Activated CD8-positive, alpha-beta T cell treated with anti-CD3 and anti-CD28 coated beads for 36 hours (primary cell): Measurements from ENCODE around the gene ENPP6. TPM values are rescaled to one million over a fixed set of nuclear protein-coding genes. Genes with fewer than 3 reads are reported as not detected.

Experiments used
- ATAC-seq: fragments of 200-7000 bp; cut with Tn5 transposase; one replicate; pipeline ENCODE4 v1.10.0; 2021; ENCODE audit warnings: mild to moderate bottlenecking, moderate library complexity
- CTCF ChIA-PET: fragments of 350-600 bp; sonication (Branson Sonifier 250); formaldehyde crosslinking; loops from one replicate; lab custom pipeline; 2021; ENCODE audit warnings: antibody characterized with exemption; lab: Charles Lee
- POLR2A ChIA-PET: fragments of 350-600 bp; sonication (Branson Sonifier 250); formaldehyde crosslinking; loops from one replicate; lab custom pipeline; 2021; ENCODE audit warnings: antibody characterized with exemption; lab: Charles Lee
- DNase-seq: peaks from one replicate; pipeline ENCODE4 v3.0.0-alpha.2; 2020
- H3K27ac Mint-ChIP-seq: one replicate; pipeline ENCODE4 v1.8.0; 2021; ENCODE audit warnings: mild to moderate bottlenecking, mixed read lengths
- H3K27me3 Mint-ChIP-seq: one replicate; pipeline ENCODE4 v1.8.0; 2021; ENCODE audit warnings: mixed read lengths
- H3K36me3 Mint-ChIP-seq: one replicate; pipeline ENCODE4 v1.8.0; 2021; ENCODE audit warnings: low read depth, mixed read lengths
- H3K4me1 Mint-ChIP-seq: one replicate; pipeline ENCODE4 v1.8.0; 2021; ENCODE audit warnings: low read depth, mixed read lengths
- H3K4me3 Mint-ChIP-seq: one replicate; pipeline ENCODE4 v1.8.0; 2021; ENCODE audit warnings: mild to moderate bottlenecking, moderate library complexity, mixed read lengths
- H3K9me3 Mint-ChIP-seq: one replicate; pipeline ENCODE4 v1.8.0; 2021; ENCODE audit warnings: mixed read lengths
- intact Hi-C: fragments of 100-400 bp; cut with micrococcal nuclease; formaldehyde crosslinking; loops from one replicate; pipeline ENCODE4 v1.10.0; 2022
- total RNA-seq, 2 experiments: library from RNA; stranded (reverse); gene quantifications; one replicate each; pipeline ENCODE4 v1.2.3, GENCODE V29; 2021
- TF ChIP-seq, protein P1 (sequence below): fragments of 200-600 bp; IDR thresholded peaks from one replicate; pipeline ENCODE4 v1.8.0; 2022; ENCODE audit warnings: antibody characterized with exemption, mild to moderate bottlenecking

The ENPP6 gene
- total RNA-seq, 2 experiments from 2014 or later = 0.27 to 0.40 TPM

GRCh38 chr4:184157322-184157721, 60.4 kb downstream of the ENPP6 start:
- H3K27ac Mint-ChIP-seq = no peak overlapping the region
- no peaks in the 10 kb centered on the region for H3K9me3 Mint-ChIP-seq
- ATAC-seq = no peak
- TF ChIP-seq, protein P1, sequence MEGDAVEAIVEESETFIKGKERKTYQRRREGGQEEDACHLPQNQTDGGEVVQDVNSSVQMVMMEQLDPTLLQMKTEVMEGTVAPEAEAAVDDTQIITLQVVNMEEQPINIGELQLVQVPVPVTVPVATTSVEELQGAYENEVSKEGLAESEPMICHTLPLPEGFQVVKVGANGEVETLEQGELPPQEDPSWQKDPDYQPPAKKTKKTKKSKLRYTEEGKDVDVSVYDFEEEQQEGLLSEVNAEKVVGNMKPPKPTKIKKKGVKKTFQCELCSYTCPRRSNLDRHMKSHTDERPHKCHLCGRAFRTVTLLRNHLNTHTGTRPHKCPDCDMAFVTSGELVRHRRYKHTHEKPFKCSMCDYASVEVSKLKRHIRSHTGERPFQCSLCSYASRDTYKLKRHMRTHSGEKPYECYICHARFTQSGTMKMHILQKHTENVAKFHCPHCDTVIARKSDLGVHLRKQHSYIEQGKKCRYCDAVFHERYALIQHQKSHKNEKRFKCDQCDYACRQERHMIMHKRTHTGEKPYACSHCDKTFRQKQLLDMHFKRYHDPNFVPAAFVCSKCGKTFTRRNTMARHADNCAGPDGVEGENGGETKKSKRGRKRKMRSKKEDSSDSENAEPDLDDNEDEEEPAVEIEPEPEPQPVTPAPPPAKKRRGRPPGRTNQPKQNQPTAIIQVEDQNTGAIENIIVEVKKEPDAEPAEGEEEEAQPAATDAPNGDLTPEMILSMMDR = no peak
- DNase-seq = no peak
- ChIA-PET CTCF (interaction anchor here (2.7 kb wide), 1 partner anchor 11 kb away, joined by 18 read pairs; no protein-coding TSS in a partner anchor), POLR2A (no interaction called here)
- H3K36me3 Mint-ChIP-seq = no peaks in the 10 kb centered on the region
- intact Hi-C loops = no loop called here
- H3K4me1 Mint-ChIP-seq = no peaks in the 10 kb centered on the region
- H3K27me3 Mint-ChIP-seq = peaks cover 23% of the 10 kb centered on the region
- no peak overlapping the region for H3K4me3 Mint-ChIP-seq

GRCh38 chr4:184156163-184156920, 61.3 kb downstream of the ENPP6 start:
- ATAC-seq (no peak), DNase-seq (no peak)
- no peak overlapping the region for H3K4me3 Mint-ChIP-seq
- TF ChIP-seq, protein P1 = no peak
- ChIA-PET POLR2A (no interaction called here), CTCF (interaction anchor here (2.1 kb wide), 1 partner anchor 12 kb away, joined by 6 read pairs; no protein-coding TSS in a partner anchor)
- no peaks in the 10 kb centered on the region for H3K4me1 Mint-ChIP-seq
- H3K9me3 Mint-ChIP-seq = no peaks in the 10 kb centered on the region
- H3K36me3 Mint-ChIP-seq = no peaks in the 10 kb centered on the region
- H3K27me3 Mint-ChIP-seq = peaks cover 20% of the 10 kb centered on the region
- H3K27ac Mint-ChIP-seq = no peak overlapping the region
- intact Hi-C loops = no loop called here

GRCh38 chr4:184154199-184154598, 63.5 kb downstream of the ENPP6 start:
- intact Hi-C loops = no loop called here
- Mint-ChIP-seq H3K27me3 (peaks cover 11% of the 10 kb centered on the region), H3K4me3 (no peak overlapping the region), H3K27ac (no peak overlapping the region), H3K9me3 (no peaks in the 10 kb centered on the region), H3K4me1 (no peaks in the 10 kb centered on the region), H3K36me3 (no peaks in the 10 kb centered on the region)
- ATAC-seq (no peak), DNase-seq (no peak)
- TF ChIP-seq, protein P1 = no peak
- ChIA-PET CTCF (no interaction called here), POLR2A (interaction anchor here (0.7 kb wide), 1 partner anchor 82 kb away, joined by 3 read pairs; no protein-coding TSS in a partner anchor)

DNA sequence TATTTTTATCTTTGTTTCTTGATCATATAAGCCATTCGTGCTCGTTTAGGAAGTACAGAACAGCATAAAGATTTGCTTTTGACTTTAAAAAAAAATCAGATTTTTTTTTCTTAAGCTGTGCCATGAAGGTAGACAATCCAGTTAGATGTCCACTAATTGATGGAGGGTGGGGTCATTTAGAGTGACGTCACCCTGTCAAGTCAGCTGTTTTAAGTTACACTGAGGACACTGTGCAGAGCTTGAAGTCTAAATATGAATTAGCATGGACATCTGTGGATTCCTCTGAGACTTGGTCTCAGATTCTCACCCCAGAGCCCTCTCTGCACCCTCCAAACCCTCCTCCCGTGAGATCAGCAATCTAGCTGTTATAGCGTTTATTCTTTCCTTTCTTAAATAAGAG, 63.9 kb downstream of the ENPP6 start:
- ChIA-PET CTCF (no interaction called here), POLR2A (interaction anchor here (0.7 kb wide), 1 partner anchor 81 kb away, joined by 3 read pairs; no protein-coding TSS in a partner anchor)
- TF ChIP-seq, protein P1 = no peak
- DNase-seq = no peak
- no peak overlapping the region for H3K4me3 Mint-ChIP-seq
- no peaks in the 10 kb centered on the region for H3K36me3 Mint-ChIP-seq
- H3K4me1 Mint-ChIP-seq = no peaks in the 10 kb centered on the region
- intact Hi-C loops = no loop called here
- peaks cover 9% of the 10 kb centered on the region for H3K27me3 Mint-ChIP-seq
- H3K9me3 Mint-ChIP-seq = no peaks in the 10 kb centered on the region
- no peak for ATAC-seq
- H3K27ac Mint-ChIP-seq = no peak overlapping the region

- Mint-ChIP-seq H3K27ac (no peak overlapping the region), H3K27me3 (peaks cover 6% of the 10 kb centered on the region), H3K36me3 (no peaks in the 10 kb centered on the region), H3K9me3 (no peaks in the 10 kb centered on the region), H3K4me3 (no peak overlapping the region), H3K4me1 (no peaks in the 10 kb centered on the region)
- ChIA-PET CTCF (interaction anchor here (0.7 kb wide), 1 partner anchor 46 kb away, joined by 3 read pairs; no protein-coding TSS in a partner anchor), POLR2A (interaction anchor here (0.6 kb wide), 1 partner anchor 79 kb away, joined by 3 read pairs; no protein-coding TSS in a partner anchor)
- no peak for ATAC-seq
- TF ChIP-seq, protein P1 = no peak
- intact Hi-C loops = no loop called here
- no peak for DNase-seq
Measured at GRCh38 chr4:184151988-184152485, 65.6 kb downstream of the ENPP6 start.
